ENCODE measurements around the gene KRTAP12-2.
"Not testable (repeated sequence)": the region's sequence is repeated elsewhere in the genome, so short reads cannot be mapped to it uniquely, and the experiment has no call there.

KRTAP12-2 gene

DNA sequence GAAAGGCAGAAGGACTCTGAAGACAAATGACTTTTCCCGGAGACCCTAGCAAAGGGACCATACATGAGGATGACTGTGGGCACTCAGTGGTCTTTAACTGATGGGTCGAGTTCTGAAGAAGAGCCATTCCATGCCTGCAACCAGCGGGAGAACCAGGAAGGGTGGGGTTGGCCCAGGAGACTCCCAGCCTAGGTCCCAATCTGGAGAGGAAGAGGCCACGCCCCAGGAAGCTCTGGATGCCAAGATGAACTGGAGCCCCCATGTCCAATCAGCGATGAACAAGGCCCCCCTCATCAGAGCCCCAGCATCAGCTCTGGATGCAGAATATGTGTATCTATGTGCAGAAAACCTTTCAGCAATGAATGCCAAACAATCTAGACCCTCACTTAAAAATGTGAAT is 26.0 kb downstream of the KRTAP12-2 start:
- H3K36me3 ChIP-seq = no peaks in the 10 kb centered on the region
- DNase-seq = no peak
- peaks cover 30% of the 10 kb centered on the region for H3K9me3 ChIP-seq (ENCODE audit: severe bottlenecking)
- H3K27ac ChIP-seq = no peak overlapping the region
- H3K27me3 ChIP-seq (ENCODE audit: insufficient read depth, low read depth, severe bottlenecking) = no peaks in the 10 kb centered on the region
- no peak overlapping the region for H3K4me3 ChIP-seq (ENCODE audit: low read depth, low read length)
- no peak for TF ChIP-seq CTCF (IDR thresholded peaks at IDR 0.05; ENCODE audit: low read depth, low read length)

GRCh38 chr21:44639331-44639655 is 27.4 kb downstream of the KRTAP12-2 start:
- Histone ChIP-seq H3K9me3 (ENCODE audit: severe bottlenecking) (peaks cover 18% of the 10 kb centered on the region), H3K36me3 (no peaks in the 10 kb centered on the region), H3K27ac (no peak overlapping the region), H3K4me3 (ENCODE audit: low read depth, low read length) (no peak overlapping the region), H3K27me3 (ENCODE audit: insufficient read depth, low read depth, severe bottlenecking) (no peaks in the 10 kb centered on the region)
- no peak for TF ChIP-seq CTCF (IDR thresholded peaks at IDR 0.05; ENCODE audit: low read depth, low read length)
- no peak for DNase-seq

- H3K9me3 ChIP-seq (ENCODE audit: severe bottlenecking) = peaks cover 16% of the 10 kb centered on the region
- not testable (repeated sequence) for DNase-seq; H3K36me3 ChIP-seq; H3K4me3 ChIP-seq (ENCODE audit: low read depth, low read length); H3K27me3 ChIP-seq (ENCODE audit: insufficient read depth, low read depth, severe bottlenecking); H3K27ac ChIP-seq
These were observed 28.0 kb downstream of the KRTAP12-2 start for GRCh38 chr21:44638506-44639330.

- H3K27me3 ChIP-seq (ENCODE audit: insufficient read depth, low read depth, severe bottlenecking); DNase-seq; H3K27ac ChIP-seq; H3K4me3 ChIP-seq (ENCODE audit: low read depth, low read length); H3K36me3 ChIP-seq: not testable (repeated sequence)
- H3K9me3 ChIP-seq (ENCODE audit: severe bottlenecking) = peaks cover 16% of the 10 kb centered on the region
These were observed 28.8 kb downstream of the KRTAP12-2 start for GRCh38 chr21:44637851-44638348.

DNA sequence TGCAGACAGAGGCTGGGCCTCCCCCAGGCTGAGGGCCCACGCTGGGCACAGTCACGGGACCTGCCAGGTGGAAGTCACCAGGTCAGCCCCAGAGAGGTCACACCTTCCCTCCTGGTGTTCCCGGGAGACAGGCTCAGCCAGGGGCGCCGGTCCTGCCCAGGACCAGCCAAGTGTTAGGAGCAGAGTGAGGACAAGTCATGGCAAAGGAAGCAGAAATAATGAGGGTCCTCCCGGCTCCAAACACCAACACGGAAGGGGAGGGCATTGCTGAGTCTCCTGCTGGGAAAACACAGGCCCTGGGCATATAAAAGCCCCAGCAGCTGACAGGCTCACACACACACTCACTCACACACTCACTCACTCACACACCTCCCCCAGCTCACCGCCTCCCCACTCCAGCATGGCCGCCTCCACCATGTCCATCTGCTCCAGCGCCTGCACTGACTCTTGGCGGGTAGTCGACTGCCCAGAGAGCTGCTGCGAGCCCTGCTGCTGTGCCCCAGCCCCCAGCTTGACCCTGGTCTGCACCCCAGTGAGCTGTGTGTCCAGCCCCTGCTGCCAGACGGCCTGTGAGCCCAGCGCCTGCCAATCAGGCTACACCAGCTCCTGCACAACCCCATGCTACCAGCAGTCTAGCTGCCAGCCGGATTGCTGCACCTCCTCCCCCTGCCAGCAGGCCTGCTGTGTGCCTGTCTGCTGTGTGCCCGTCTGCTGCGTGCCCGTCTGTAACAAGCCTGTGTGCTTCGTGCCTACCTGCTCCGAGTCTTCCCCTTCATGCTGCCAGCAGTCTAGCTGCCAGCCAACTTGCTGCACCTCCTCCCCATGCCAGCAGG is 29.5 kb downstream of the KRTAP12-2 start, which contains the start of gene KRTAP10-10:
Gene KRTAP10-10, plus strand, starts transcription at position 339 of the 833 bp plus-strand sequence. Its CDS starts 62 bp downstream, at position 401.
- TF ChIP-seq CTCF (IDR thresholded peaks at IDR 0.05; ENCODE audit: low read depth, low read length) = no peak
- Histone ChIP-seq H3K27ac (no peak within 1 kb of the TSS), H3K4me3 (ENCODE audit: low read depth, low read length) (no peak within 1 kb of the TSS), H3K27me3 (ENCODE audit: insufficient read depth, low read depth, severe bottlenecking) (no peaks in the 10 kb centered on the region), H3K36me3 (no peaks in the 10 kb centered on the region), H3K9me3 (ENCODE audit: severe bottlenecking) (peaks cover 21% of the 10 kb centered on the region)
- peak; percentile 45 for DNase-seq

DNA sequence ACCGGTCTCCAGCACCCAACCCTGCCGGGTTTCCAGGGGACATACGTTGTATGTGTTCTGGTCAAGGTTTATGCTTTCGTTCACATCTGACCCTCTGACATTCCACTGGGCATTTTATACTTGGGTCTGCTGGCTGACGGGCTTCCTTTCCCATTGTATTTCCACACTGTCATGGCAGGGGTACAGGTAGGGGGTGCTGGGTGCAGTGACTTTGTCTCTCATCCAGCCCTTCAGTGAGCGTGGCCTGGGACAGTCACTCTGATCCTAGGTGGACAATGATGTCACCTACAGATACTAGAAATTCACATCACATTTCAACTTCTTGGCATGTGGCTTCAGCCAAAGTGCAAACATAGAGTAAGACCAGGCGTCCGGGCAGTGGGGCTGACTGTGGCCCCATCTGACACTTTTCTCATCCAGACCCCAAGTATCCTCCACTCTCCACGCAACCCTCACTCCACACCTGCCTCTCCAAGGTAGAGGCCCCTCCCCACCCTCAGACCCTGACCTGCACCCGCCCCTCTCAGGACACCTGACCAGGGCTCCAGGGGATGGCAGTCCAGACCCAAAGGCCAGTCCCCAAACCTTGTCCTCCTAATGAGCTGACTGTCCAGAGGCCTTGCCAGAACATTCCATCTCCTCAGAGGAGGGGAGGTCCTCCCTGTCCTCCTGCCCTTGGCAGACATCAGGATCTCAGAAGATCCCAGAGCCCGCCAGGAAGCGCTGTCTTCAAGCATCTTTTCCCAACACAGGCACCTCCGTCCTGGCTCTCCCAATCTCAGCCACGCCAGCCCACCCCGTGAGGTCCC is 30.3 kb downstream of the KRTAP12-2 start:
- Histone ChIP-seq H3K27ac (no peak overlapping the region), H3K27me3 (ENCODE audit: insufficient read depth, low read depth, severe bottlenecking) (no peaks in the 10 kb centered on the region), H3K9me3 (ENCODE audit: severe bottlenecking) (peaks cover 29% of the 10 kb centered on the region), H3K36me3 (no peaks in the 10 kb centered on the region), H3K4me3 (ENCODE audit: low read depth, low read length) (no peak overlapping the region)
- TF ChIP-seq CTCF (IDR thresholded peaks at IDR 0.05; ENCODE audit: low read depth, low read length) = no peak
- no peak for DNase-seq
